H1 (cell line): Measurements from ENCODE around the gene SLC37A1. TPM values are rescaled to one million over a fixed set of nuclear protein-coding genes. Genes with fewer than 3 reads are reported as not detected.

Experiments
- BCL11A ChIP-seq, 2 experiments: IDR thresholded peaks; one replicate each; pipeline ENCODE4 v1.6.1; 2011; ENCODE audit warnings: low read depth in 2 of 2, low read length in 2 of 2, mild to moderate bottlenecking in 2 of 2
- HDAC6 ChIP-seq: IDR thresholded peaks from one replicate; pipeline ENCODE4 v1.7.1; 2012; ENCODE audit warnings: low read depth, mild to moderate bottlenecking, inconsistent platforms, low read length, moderate library complexity
- polyA plus RNA-seq, 7 experiments: library from polyadenylated mRNA; depleted of rRNA in 3 of 7; stranded (reverse) in 5 of 7; unstranded in 2 of 7; fragments of >200 nt in 5 of 7; fragments of 200-250 nt in 2 of 7; gene quantifications; 1 replicate in 5 of 7; 2 replicates in 1 of 7; 4 replicates in 1 of 7; pipeline versions ENCODE4 v1.2.1 to v1.2.3, GENCODE V29; 2011 to 2013; ENCODE audit warnings: missing spikeins in 2 of 7, mixed read lengths in 2 of 7
- total RNA-seq: library from RNA; stranded (reverse); fragmentation: NEBNext Ultra II Directional; extraction: Animal tissue kit (Norgen Biotek cat#: 25700); gene quantifications from 2 replicates; pipeline ENCODE4 v1.2.1, GENCODE V29; 2021
- TF ChIP-seq, protein P1 (sequence below): fragments of 300-600 bp; sonication (generic); IDR thresholded peaks from 2 replicates; pipeline ENCODE4 v1.7.1; 2012; ENCODE audit warnings: low read length, moderate library complexity, mild to moderate bottlenecking, inconsistent platforms; ENCODE audit not compliant: insufficient replicate concordance

The SLC37A1 gene
- total and polyA plus RNA-seq, 2 of the 8 experiments (the other 6 are each of a cell fraction or from before 2014, with no cell fraction given): 15.6 to 30.9 TPM

DNA sequence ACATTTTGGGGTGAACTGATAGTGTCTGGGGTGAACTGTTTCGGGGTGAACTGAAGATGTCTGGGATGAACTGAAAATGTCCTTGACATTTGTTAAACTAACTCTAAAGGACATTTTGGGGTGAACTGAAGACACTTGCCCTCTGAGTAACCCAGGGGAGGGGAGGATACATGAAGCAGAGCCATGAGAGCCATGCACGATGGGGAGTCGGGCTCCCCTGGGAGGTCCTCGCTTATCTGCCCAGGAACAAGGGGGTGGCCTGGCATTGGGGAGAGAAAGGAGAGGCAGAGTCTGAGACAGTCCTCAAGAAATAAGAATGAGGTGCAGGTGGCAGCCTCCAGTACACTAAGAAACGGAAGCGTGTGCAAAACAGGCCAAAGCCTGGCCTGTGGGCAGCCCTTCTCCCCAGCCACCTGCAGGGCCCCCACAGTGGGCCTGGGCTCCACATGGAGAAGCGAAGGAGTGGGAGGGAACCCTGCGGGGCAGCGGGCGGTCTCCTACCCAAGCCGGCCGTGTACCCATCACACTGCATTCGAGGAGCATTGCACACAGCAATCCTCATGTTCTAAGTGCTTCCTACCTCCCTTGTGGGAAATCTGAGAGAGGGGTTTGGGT lies 41.8 kb upstream of the SLC37A1 start (continued):
- TF ChIP-seq, protein P1, sequence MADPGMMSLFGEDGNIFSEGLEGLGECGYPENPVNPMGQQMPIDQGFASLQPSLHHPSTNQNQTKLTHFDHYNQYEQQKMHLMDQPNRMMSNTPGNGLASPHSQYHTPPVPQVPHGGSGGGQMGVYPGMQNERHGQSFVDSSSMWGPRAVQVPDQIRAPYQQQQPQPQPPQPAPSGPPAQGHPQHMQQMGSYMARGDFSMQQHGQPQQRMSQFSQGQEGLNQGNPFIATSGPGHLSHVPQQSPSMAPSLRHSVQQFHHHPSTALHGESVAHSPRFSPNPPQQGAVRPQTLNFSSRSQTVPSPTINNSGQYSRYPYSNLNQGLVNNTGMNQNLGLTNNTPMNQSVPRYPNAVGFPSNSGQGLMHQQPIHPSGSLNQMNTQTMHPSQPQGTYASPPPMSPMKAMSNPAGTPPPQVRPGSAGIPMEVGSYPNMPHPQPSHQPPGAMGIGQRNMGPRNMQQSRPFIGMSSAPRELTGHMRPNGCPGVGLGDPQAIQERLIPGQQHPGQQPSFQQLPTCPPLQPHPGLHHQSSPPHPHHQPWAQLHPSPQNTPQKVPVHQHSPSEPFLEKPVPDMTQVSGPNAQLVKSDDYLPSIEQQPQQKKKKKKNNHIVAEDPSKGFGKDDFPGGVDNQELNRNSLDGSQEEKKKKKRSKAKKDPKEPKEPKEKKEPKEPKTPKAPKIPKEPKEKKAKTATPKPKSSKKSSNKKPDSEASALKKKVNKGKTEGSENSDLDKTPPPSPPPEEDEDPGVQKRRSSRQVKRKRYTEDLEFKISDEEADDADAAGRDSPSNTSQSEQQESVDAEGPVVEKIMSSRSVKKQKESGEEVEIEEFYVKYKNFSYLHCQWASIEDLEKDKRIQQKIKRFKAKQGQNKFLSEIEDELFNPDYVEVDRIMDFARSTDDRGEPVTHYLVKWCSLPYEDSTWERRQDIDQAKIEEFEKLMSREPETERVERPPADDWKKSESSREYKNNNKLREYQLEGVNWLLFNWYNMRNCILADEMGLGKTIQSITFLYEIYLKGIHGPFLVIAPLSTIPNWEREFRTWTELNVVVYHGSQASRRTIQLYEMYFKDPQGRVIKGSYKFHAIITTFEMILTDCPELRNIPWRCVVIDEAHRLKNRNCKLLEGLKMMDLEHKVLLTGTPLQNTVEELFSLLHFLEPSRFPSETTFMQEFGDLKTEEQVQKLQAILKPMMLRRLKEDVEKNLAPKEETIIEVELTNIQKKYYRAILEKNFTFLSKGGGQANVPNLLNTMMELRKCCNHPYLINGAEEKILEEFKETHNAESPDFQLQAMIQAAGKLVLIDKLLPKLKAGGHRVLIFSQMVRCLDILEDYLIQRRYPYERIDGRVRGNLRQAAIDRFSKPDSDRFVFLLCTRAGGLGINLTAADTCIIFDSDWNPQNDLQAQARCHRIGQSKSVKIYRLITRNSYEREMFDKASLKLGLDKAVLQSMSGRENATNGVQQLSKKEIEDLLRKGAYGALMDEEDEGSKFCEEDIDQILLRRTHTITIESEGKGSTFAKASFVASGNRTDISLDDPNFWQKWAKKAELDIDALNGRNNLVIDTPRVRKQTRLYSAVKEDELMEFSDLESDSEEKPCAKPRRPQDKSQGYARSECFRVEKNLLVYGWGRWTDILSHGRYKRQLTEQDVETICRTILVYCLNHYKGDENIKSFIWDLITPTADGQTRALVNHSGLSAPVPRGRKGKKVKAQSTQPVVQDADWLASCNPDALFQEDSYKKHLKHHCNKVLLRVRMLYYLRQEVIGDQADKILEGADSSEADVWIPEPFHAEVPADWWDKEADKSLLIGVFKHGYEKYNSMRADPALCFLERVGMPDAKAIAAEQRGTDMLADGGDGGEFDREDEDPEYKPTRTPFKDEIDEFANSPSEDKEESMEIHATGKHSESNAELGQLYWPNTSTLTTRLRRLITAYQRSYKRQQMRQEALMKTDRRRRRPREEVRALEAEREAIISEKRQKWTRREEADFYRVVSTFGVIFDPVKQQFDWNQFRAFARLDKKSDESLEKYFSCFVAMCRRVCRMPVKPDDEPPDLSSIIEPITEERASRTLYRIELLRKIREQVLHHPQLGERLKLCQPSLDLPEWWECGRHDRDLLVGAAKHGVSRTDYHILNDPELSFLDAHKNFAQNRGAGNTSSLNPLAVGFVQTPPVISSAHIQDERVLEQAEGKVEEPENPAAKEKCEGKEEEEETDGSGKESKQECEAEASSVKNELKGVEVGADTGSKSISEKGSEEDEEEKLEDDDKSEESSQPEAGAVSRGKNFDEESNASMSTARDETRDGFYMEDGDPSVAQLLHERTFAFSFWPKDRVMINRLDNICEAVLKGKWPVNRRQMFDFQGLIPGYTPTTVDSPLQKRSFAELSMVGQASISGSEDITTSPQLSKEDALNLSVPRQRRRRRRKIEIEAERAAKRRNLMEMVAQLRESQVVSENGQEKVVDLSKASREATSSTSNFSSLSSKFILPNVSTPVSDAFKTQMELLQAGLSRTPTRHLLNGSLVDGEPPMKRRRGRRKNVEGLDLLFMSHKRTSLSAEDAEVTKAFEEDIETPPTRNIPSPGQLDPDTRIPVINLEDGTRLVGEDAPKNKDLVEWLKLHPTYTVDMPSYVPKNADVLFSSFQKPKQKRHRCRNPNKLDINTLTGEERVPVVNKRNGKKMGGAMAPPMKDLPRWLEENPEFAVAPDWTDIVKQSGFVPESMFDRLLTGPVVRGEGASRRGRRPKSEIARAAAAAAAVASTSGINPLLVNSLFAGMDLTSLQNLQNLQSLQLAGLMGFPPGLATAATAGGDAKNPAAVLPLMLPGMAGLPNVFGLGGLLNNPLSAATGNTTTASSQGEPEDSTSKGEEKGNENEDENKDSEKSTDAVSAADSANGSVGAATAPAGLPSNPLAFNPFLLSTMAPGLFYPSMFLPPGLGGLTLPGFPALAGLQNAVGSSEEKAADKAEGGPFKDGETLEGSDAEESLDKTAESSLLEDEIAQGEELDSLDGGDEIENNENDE: no peak
- TF ChIP-seq HDAC6: no peak
- TF ChIP-seq BCL11A (IDR thresholded peaks at IDR 0.05; ENCODE audit: low read depth in 2 of 2, low read length in 2 of 2): no peak
